Stimulated activated CD8-positive, alpha-beta memory T cell treated with anti-CD3 and anti-CD28 coated beads, Interleukin-4, amount 100 ng/mL, for 24 hours (primary cell): ENCODE data around the gene PRPF6.

ENCODE experiments used
- DNase-seq: peaks from one replicate; pipeline ENCODE4 v3.0.0-alpha.2; 2020; ENCODE audit warnings: low read depth

PRPF6 gene

GRCh38 chr20:63945031-63945658 is 35.8 kb upstream of the PRPF6 start:
- DNase-seq = no peak

GRCh38 chr20:63945921-63946920 is 34.7 kb upstream of the PRPF6 start:
- no peak for DNase-seq

GRCh38 chr20:63946986-63947637 is 33.8 kb upstream of the PRPF6 start:
- no peak for DNase-seq

GRCh38 chr20:63947638-63948456 is 33.1 kb upstream of the PRPF6 start:
- no peak for DNase-seq

GRCh38 chr20:63950701-63951397 is 30.1 kb upstream of the PRPF6 start:
- DNase-seq = no peak

GRCh38 chr20:63951398-63952209 is 29.3 kb upstream of the PRPF6 start:
- DNase-seq = no peak

- no peak for DNase-seq
Observed at GRCh38 chr20:63952210-63952535, 28.8 kb upstream of the PRPF6 start.

- DNase-seq = no peak
Observed at GRCh38 chr20:63952769-63953168, 28.2 kb upstream of the PRPF6 start.

GRCh38 chr20:63953764-63954429 is 27.0 kb upstream of the PRPF6 start:
- no peak for DNase-seq

- no peak for DNase-seq
Observed at GRCh38 chr20:63955281-63955826, 25.6 kb upstream of the PRPF6 start.

GRCh38 chr20:63955827-63956663 is 24.9 kb upstream of the PRPF6 start, which contains the start of gene UCKL1:
Gene UCKL1, minus strand, starts transcription at chr20:63956416. Its CDS starts 44 bp downstream, at chr20:63956372.
- DNase-seq = peak; percentile 80

- DNase-seq = no peak
Observed at GRCh38 chr20:63956664-63957003, 24.3 kb upstream of the PRPF6 start.

GRCh38 chr20:63957004-63957689 is 23.8 kb upstream of the PRPF6 start:
- peak; percentile 52 for DNase-seq

GRCh38 chr20:63957690-63958441 is 23.1 kb upstream of the PRPF6 start:
- no peak for DNase-seq

GRCh38 chr20:63958471-63958870 is 22.5 kb upstream of the PRPF6 start:
- no peak for DNase-seq

GRCh38 chr20:63958964-63959698 is 21.8 kb upstream of the PRPF6 start:
- DNase-seq = no peak

GRCh38 chr20:63959699-63960075 is 21.2 kb upstream of the PRPF6 start:
- no peak for DNase-seq
